GM12875 (cell line): ENCODE measurements around the gene SMARCB1.

Source experiments
- H3K4me3 ChIP-seq: one replicate; pipeline ENCODE4 v1.5.1; 2011; ENCODE audit warnings: low read depth, low read length, control low read depth
- CTCF ChIP-seq: IDR thresholded peaks from 2 replicates; pipeline ENCODE4 v1.5.1; 2011; ENCODE audit warnings: low read depth, mild to moderate bottlenecking, control low read depth, inconsistent platforms, low read length, moderate library complexity, borderline replicate concordance; ENCODE audit not compliant: insufficient read depth

SMARCB1 gene

GRCh38 chr22:23840026-23840425 is 53.3 kb downstream of the SMARCB1 start:
- no peak overlapping the region for H3K4me3 ChIP-seq
- no peak for TF ChIP-seq CTCF

GRCh38 chr22:23841292-23841691 is 54.5 kb downstream of the SMARCB1 start:
- no peak overlapping the region for H3K4me3 ChIP-seq
- no peak for TF ChIP-seq CTCF

- no peak for TF ChIP-seq CTCF
Observed at GRCh38 chr22:23841736-23842445, 55.1 kb downstream of the SMARCB1 start.

GRCh38 chr22:23842599-23842998 is 55.8 kb downstream of the SMARCB1 start:
- no peak for TF ChIP-seq CTCF
- H3K4me3 ChIP-seq: no peak overlapping the region

More at GRCh38 chr22:23841736-23842445, 55.1 kb downstream of the SMARCB1 start:
- H3K4me3 ChIP-seq: no peak overlapping the region

GRCh38 chr22:23844739-23845202 is 58.0 kb downstream of the SMARCB1 start:
- H3K4me3 ChIP-seq: no peak overlapping the region
- no peak for TF ChIP-seq CTCF

- H3K4me3 ChIP-seq: no peak overlapping the region
- no peak for TF ChIP-seq CTCF
Observed at GRCh38 chr22:23845265-23846080, 58.7 kb downstream of the SMARCB1 start.
